Stimulated activated CD4-positive, alpha-beta T cell treated with anti-CD3 and anti-CD28 coated beads, Interleukin-4, amount 100 ng/mL, for 48 hours (primary cell): ENCODE measurements around the gene FDCSP.
"Not testable (repeated sequence)": the region's sequence is repeated elsewhere in the genome, so short reads cannot be mapped to it uniquely, and the experiment has no call there.

Source experiments
- DNase-seq, 2 donors: peaks; one replicate each; pipeline ENCODE4 v3.0.0-alpha.2; 2020; ENCODE audit warnings: low read depth in 2 of 2

The FDCSP gene

GRCh38 chr4:70225824-70226223 lies at the start of gene FDCSP:
Gene FDCSP, plus strand, starts transcription at chr4:70226124. Its CDS starts 5,071 bp downstream, at chr4:70231195.
- DNase-seq, result no peak

GRCh38 chr4:70177090-70177489 lies 48.8 kb upstream of the FDCSP start:
- no peak for DNase-seq

- DNase-seq, result no peak
Observed at GRCh38 chr4:70178075-70178660, 47.8 kb upstream of the FDCSP start.

DNA sequence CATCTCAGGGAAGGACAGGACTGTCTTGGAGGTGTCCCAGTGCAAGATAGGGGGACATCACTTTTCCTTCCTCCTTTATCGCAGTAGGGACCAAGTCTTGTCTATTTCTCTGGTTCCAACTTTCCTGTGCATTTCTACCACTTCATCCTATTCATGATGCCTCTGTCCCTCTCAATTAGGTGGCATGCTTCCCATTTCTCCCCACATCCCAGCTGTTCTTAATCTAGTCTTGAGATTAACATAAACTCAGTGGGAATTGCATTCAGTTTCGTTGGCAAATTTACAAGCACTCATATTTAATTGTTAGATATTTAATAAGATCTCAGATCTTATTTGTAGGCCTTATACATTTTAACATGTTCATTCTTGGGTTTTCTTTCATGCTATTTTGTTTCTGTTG lies 46.1 kb upstream of the FDCSP start:
- no peak for DNase-seq

GRCh38 chr4:70181864-70182263 lies 44.1 kb upstream of the FDCSP start:
- no peak for DNase-seq

DNA sequence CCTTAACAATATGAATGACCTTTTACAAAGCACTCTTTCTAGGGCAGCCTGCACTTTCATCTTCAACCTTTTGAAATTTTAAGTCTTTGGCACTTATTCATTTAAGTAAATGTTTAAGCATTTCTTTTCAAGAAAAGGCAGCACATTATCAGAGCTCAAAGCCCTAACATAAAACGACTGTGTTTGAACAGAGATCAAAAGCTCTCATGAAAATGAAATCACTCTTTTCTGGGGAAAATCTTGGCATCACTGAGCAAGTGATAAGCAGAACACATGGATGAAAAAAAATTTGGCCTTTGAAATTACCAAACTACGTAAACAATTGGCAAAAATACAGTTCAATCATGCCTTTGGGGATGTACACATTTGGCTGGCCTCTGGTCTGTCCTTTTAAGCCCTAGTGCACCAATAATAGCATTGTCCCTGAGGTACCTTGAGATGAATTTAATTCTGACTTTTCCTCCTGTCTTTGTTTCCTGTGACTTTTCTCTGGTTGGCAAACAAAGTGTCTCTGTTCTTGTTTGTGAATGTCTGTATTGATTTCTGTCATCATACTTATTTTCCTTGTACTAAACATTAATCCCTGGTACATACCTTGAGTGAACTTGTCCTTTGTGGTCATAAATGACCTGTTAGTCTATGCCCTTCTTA lies 43.3 kb upstream of the FDCSP start:
- DNase-seq, result no peak

- DNase-seq, result peak; percentile 1 to 2
Observed at GRCh38 chr4:70183168-70183939, 42.6 kb upstream of the FDCSP start.

DNA sequence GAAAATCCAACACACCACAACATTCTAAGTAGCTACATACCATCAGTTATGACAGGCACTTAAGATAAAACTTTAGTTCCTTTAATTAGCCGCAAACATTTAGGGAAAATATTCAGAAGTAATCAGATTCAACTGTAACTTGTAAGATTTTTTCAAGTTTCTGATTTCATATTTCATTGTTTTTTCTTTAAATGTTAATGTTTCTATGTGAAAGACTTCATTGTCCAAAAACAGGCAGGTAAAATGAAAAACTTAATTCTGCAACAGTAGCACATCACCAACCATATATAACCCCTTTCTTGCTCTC lies 42.0 kb upstream of the FDCSP start:
- no peak for DNase-seq

DNA sequence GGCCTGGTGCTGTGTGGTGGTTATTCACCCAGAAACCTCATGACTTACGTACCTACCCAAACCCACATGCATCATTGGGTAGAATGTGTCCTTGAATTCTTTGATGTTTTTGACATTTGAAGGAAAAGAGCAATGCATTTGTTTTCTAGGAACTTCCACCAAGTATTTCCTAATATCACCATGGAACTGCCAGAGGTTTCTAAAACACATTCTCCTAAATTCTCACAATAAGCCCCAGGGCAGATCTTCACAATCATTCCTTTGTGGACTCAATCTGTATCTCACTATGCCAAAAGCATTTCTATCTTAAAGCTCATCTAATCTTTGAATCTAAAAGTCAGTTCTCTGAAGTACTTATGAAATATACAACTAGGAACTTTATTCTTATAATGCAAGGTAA lies 38.7 kb upstream of the FDCSP start:
- DNase-seq, result no peak

- DNase-seq, result no peak
Observed at GRCh38 chr4:70190579-70190978, 35.3 kb upstream of the FDCSP start.

GRCh38 chr4:70191647-70192046 lies 34.3 kb upstream of the FDCSP start:
- DNase-seq, result no peak

- no peak for DNase-seq
Observed at GRCh38 chr4:70192895-70193294, 33.0 kb upstream of the FDCSP start.

DNA sequence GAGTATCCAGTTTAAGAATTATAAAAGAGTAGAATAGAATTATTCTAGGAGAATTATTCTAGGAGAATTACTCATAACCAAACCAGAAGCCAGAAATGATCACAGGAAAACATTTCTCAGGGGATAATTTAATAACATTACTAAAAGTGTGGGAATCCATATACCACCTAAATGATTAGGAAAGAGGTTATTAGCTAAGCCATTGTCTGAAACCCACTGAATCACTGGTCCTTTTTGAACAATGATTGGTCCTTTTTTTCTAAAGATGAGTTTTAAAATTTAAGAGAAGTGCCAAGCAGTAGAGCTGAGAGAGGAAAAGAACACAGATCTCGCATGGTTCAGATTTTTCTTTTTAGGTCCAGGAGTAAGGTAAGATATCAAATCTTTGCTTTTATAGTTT lies 30.5 kb upstream of the FDCSP start, which contains the start of gene ODAM:
Gene ODAM, plus strand, starts transcription at position 301 of the 400 bp plus-strand sequence. CDS start 819 bp downstream, outside the sequence.
- DNase-seq, result no peak

- DNase-seq, result no peak
Observed at GRCh38 chr4:70196857-70197256, 29.1 kb upstream of the FDCSP start.

DNA sequence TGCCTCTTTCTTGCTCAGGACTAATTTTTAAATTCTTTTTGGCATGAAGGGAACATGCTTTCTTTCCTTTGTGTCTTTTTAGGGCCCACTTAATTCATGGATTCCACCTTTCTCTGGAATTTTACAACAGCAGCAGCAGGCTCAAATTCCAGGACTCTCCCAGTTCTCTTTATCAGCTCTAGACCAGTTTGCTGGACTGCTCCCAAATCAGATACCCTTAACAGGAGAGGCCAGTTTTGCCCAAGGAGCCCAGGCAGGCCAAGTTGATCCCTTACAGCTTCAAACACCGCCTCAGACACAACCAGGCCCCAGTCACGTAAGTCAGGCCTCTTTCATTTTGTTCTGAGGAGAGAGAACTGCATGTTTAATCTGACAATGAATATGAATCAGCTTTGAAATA lies 28.1 kb upstream of the FDCSP start:
- no peak for DNase-seq

- DNase-seq, result no peak
Observed at GRCh38 chr4:70203601-70204000, 22.3 kb upstream of the FDCSP start.

GRCh38 chr4:70212752-70213151 lies 13.2 kb upstream of the FDCSP start:
- not testable (repeated sequence) for DNase-seq

DNA sequence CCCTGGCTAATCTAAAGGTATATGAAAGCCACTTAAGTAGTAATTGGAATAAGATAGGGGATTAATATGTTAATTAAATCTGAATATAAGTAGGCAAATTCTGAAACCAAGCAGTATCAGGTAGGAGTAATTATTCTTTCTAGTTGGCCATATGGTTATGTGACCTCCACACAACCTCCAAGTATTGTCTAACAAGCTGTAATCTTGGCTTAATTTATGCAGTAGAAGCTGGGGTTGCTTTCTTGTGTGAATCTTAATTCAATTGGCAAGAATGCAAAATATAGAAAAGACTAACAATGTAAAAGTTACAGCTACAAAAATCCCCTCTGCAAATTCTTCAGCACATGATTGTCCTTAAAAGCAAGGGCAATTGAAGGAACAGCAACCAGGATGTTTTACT lies 9.8 kb upstream of the FDCSP start:
- DNase-seq, result not testable (repeated sequence)

- not testable (repeated sequence) for DNase-seq
Observed at GRCh38 chr4:70216550-70216949, 9.4 kb upstream of the FDCSP start.

DNA sequence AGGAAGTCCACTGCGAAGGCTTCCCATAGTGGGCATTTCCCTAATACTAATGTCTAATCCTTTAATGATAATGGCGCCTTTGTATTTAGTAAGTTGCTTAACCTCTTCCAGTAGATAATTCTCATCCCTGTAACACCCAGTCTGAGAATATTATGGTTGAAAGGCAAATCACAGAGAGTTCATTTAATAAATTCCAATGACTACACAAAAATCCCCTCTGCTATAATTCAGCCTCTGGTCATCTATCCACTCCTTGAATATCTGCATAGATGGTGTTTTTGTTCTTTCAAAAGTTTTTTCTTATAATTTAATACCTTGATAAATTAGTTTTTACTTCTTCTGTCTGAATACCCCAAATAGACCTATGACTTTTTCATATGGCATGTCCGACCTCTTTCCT lies 4.5 kb upstream of the FDCSP start:
- not testable (repeated sequence) for DNase-seq

DNA sequence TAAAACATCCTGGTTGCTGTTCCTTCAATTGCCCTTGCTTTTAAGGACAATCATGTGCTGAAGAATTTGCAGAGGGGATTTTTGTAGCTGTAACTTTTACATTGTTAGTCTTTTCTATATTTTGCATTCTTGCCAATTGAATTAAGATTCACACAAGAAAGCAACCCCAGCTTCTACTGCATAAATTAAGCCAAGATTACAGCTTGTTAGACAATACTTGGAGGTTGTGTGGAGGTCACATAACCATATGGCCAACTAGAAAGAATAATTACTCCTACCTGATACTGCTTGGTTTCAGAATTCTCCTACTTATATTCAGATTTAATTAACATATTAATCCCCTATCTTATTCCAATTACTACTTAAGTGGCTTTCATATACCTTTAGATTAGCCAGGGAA lies 4.1 kb upstream of the FDCSP start:
- not testable (repeated sequence) for DNase-seq

GRCh38 chr4:70236125-70236524 lies 10.2 kb downstream of the FDCSP start:
- no peak for DNase-seq
